Muscle of leg (tissue), 11 donors: ENCODE measurements around the gene ABHD11. TPM values are rescaled to one million over a fixed set of nuclear protein-coding genes. Genes with fewer than 3 reads are reported as not detected.

Experiments
- DNase-seq: peaks from one replicate; pipeline ENCODE4 v3.0.0; 2013
- H3K27ac ChIP-seq: one replicate; pipeline ENCODE4 v1.5.1; 2013; ENCODE audit warnings: mild to moderate bottlenecking, low read length, control low read depth
- H3K27me3 ChIP-seq: one replicate; pipeline ENCODE4 v1.6.1; 2013; ENCODE audit warnings: low read length; ENCODE audit not compliant: control insufficient read depth, insufficient read depth
- H3K36me3 ChIP-seq: one replicate; pipeline ENCODE4 v1.6.1; 2013; ENCODE audit warnings: low read length; ENCODE audit not compliant: control insufficient read depth, insufficient read depth
- H3K4me1 ChIP-seq: one replicate; pipeline ENCODE4 v1.6.1; 2013; ENCODE audit warnings: low read length; ENCODE audit not compliant: control insufficient read depth, insufficient read depth
- H3K4me3 ChIP-seq: one replicate; pipeline ENCODE4 v1.5.1; 2013; ENCODE audit warnings: low read length, control low read depth
- H3K9me3 ChIP-seq: replicated peaks from 2 replicates; pipeline ENCODE4 v1.6.1; 2013; ENCODE audit warnings: low read depth, low read length; ENCODE audit not compliant: control insufficient read depth
- WGBS: methylation state at CpG from one replicate; pipeline ENCODE4 v1.1.5; 2013; ENCODE audit warnings: missing lambda C conversion rate; ENCODE audit not compliant: insufficient coverage; 5-methylcytosine and 5-hydroxymethylcytosine counted together
- polyA plus RNA-seq, 8 donors: library from polyadenylated mRNA; unstranded; fragments of 120-200 nt; gene quantifications; one replicate each; pipeline versions ENCODE4 v1.2.1 to v1.2.3, GENCODE V29; 2013; ENCODE audit warnings: inconsistent platforms in 1 of 8, low replicate concordance in 1 of 8; ENCODE audit not compliant: insufficient read length in 8 of 8, insufficient read depth in 1 of 8
- total RNA-seq: library from RNA; stranded (reverse); fragments of 120-200 nt; gene quantifications from one replicate; pipeline ENCODE4 v1.2.4, GENCODE V29; 2013

Gene ABHD11
- total and polyA plus RNA-seq, 9 donors = 9.6 to 17.1 (median 12.9) TPM

DNA sequence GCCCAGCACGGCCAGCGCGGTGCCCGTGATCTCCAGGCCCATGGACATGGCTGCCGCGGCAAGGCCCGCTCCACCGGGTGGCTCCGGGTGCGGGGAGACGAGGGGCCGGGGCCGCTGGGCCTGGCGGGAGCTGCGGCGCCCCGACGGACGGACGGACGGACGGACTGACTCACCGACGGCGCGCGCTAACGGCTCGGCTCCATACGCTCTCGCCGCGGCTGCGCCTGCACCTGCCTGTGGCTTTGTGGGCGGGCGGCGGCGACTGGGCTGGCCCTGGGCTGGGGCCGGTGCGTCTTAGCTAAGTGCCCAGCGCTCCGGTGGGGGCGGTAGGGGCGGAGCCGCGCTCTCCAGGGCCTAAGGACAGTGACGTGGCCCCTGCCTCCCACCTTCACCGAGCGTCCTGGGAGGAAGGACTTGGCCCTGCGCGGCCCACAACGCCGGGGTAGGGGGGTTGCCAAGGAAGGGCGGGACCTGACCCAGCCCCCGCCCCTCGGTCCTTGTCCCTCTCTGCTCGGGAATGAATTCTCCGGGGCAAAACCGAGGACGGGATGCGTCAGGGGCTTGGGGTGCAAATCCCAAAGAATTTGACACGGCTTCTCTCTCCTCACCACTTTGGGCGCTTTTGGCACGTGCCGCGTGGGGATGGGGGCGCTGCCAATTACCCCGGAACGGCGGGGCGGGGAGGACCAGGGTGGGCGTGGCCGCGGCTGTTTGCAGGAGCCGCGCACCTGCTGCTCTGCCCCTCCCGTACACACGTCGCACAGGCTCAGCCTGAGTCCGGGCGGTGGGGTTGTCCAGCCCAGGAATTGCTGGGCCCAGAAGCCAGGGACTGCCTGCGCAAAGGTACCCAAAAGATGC lies 31.6 kb upstream of the ABHD11 start, which contains the start of gene CLDN3:
CLDN3 (minus strand) TSS at position 269 of the 858 bp plus-strand sequence; CDS start at position 48, 221 bp downstream.
- H3K9me3 ChIP-seq = no peaks in the 10 kb centered on the region
- peaks cover 9% of the 10 kb centered on the region for H3K4me1 ChIP-seq
- no peak for DNase-seq
- no peak within 1 kb of the TSS for H3K4me3 ChIP-seq
- H3K36me3 ChIP-seq = no peaks in the 10 kb centered on the region
- 1% methylated on average over 64 of the region's 82 CpGs for WGBS
- H3K27me3 ChIP-seq = peaks cover 45% of the 10 kb centered on the region
- H3K27ac ChIP-seq = no peak within 1 kb of the TSS

DNA sequence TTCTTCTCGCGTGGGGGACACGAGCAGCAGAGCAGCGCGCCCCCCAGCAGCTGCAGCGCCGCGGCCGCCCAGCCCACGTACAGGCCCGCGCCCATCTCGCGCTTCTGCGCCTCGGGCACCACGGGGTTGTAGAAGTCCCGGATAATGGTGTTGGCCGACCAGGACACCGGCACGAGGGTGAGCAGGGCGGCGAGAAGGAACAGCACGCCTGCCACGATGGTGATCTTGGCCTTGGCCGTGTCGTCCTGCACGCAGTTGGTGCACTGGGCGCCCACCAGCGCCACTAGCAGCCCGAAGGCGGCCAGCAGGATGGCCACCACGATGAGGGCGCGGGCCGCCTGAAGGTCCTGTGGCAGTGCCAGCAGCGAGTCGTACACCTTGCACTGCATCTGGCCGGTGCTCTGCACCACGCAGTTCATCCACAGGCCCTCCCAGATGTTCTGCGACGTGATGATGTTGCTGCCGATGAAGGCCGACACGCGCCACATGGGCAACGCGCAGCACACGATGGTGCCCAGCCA lies 30.9 kb upstream of the ABHD11 start:
- no peak for DNase-seq
- H3K36me3 ChIP-seq = no peaks in the 10 kb centered on the region
- no peak overlapping the region for H3K27ac ChIP-seq
- H3K9me3 ChIP-seq = no peaks in the 10 kb centered on the region
- peaks cover 9% of the 10 kb centered on the region for H3K4me1 ChIP-seq
- whole genome bisulfite sequencing = 10% methylated on average over 49 of the region's 49 CpGs
- no peak overlapping the region for H3K4me3 ChIP-seq
- H3K27me3 ChIP-seq = peaks cover 45% of the 10 kb centered on the region

- no peaks in the 10 kb centered on the region for H3K9me3 ChIP-seq
- no peak for DNase-seq
- H3K4me3 ChIP-seq = no peak overlapping the region
- no peak overlapping the region for H3K27ac ChIP-seq
- peaks cover 9% of the 10 kb centered on the region for H3K4me1 ChIP-seq
- 24% methylated on average over 44 of the region's 53 CpGs for WGBS
- no peaks in the 10 kb centered on the region for H3K36me3 ChIP-seq
- peaks cover 45% of the 10 kb centered on the region for H3K27me3 ChIP-seq
Measured at GRCh38 chr7:73768641-73769480, 30.3 kb upstream of the ABHD11 start.

DNA sequence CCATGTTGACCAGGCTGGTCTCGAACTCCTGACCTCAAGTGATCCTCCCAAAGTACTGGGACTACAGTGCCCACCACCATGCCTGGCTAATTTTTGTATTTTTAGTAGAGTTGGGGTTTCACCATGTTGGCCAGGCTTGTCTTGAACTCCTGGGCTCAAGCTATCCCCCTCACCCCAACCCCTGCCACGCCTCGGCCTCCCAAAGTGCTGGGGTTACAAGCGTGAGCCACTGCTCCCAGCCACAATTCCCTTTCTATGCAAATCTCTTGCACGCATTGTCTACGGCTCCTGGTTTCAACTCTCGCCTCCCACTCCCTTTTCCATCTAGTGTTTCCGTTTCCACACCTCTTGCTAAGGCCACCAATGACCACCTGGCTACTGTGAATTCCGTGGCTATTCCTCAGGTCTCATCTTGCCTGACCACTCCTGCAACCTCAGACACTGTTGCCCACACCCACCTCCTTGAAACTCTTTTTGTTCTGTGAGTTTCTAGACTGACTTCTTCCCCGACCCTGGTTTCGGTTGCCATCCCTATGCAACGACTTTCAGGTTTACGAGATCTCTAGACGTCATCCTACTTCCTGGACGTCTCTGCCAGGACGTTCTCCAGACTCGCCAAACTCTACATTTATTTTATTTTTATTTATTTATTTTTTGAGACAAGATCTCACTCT lies 28.1 kb upstream of the ABHD11 start:
- Histone ChIP-seq H3K36me3 (no peaks in the 10 kb centered on the region), H3K9me3 (no peaks in the 10 kb centered on the region), H3K4me3 (no peak overlapping the region), H3K27ac (no peak overlapping the region), H3K27me3 (peaks cover 46% of the 10 kb centered on the region), H3K4me1 (peaks cover 5% of the 10 kb centered on the region)
- DNase-seq = no peak
- WGBS = 69% methylated on average over 10 of the region's 17 CpGs

- Histone ChIP-seq H3K27ac (no peak overlapping the region), H3K4me1 (no peaks in the 10 kb centered on the region), H3K9me3 (no peaks in the 10 kb centered on the region), H3K4me3 (no peak overlapping the region), H3K36me3 (no peaks in the 10 kb centered on the region), H3K27me3 (peaks cover 9% of the 10 kb centered on the region)
- DNase-seq = no peak
- 47% methylated on average over 1 of the region's 1 CpG for WGBS
Measured at GRCh38 chr7:73762659-73762999, 24.0 kb upstream of the ABHD11 start.

- Histone ChIP-seq H3K36me3 (no peaks in the 10 kb centered on the region), H3K9me3 (no peaks in the 10 kb centered on the region), H3K4me1 (no peaks in the 10 kb centered on the region), H3K27ac (no peak overlapping the region), H3K27me3 (peaks cover 6% of the 10 kb centered on the region), H3K4me3 (no peak overlapping the region)
- DNase-seq = no peak
- WGBS = 15% methylated on average over 4 of the region's 8 CpGs
Measured at GRCh38 chr7:73761854-73762658, 23.5 kb upstream of the ABHD11 start.

DNA sequence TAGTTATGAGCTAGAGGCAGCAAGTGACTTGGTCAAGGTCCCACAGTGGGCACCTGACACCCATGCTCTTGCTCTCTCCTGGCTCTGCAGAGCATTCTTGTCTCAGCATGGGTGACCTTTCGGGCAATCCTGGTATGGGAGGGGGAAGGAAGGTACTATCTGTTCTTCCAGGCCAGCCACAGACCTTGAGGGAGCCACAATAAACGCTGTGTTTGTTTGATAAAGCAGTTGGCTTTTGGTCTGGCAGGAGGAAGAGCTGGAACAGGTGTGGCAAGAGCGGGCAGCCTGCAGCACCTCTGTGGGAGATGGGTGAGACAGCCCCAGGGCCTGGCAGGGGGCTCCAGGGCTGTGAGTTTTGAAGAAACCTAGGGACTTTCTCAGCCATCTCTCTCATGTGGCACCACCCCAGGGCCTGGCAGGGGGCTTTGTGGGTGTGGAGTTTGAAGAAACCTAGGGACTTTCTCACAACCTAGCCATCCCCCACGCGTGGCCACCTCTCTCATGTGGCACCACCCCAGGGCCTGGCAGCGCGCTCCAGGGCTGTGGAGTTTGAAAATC lies 20.1 kb upstream of the ABHD11 start:
- DNase-seq = no peak
- 82% methylated on average over 3 of the region's 7 CpGs for WGBS
- Histone ChIP-seq H3K4me1 (no peaks in the 10 kb centered on the region), H3K27me3 (peaks cover 3% of the 10 kb centered on the region), H3K36me3 (no peaks in the 10 kb centered on the region), H3K4me3 (no peak overlapping the region), H3K9me3 (no peaks in the 10 kb centered on the region), H3K27ac (no peak overlapping the region)

GRCh38 chr7:73749931-73750776 lies 11.6 kb upstream of the ABHD11 start:
- H3K27ac ChIP-seq = no peak overlapping the region
- no peaks in the 10 kb centered on the region for H3K36me3 ChIP-seq
- 76% methylated on average over 10 of the region's 16 CpGs for whole genome bisulfite sequencing
- H3K4me3 ChIP-seq = no peak overlapping the region
- no peak for DNase-seq
- no peaks in the 10 kb centered on the region for H3K27me3 ChIP-seq
- H3K9me3 ChIP-seq = no peaks in the 10 kb centered on the region
- H3K4me1 ChIP-seq = peaks cover 4% of the 10 kb centered on the region
